Mesodermal cell (in vitro differentiated cells): ENCODE measurements around the gene SUCLG2.
"Not testable (repeated sequence)": the region's sequence is repeated elsewhere in the genome, so short reads cannot be mapped to it uniquely, and the experiment has no call there.

Experiments
- H3K27ac ChIP-seq: 2 replicates; pipeline ENCODE4 v1.7.0; 2013; ENCODE audit warnings: mild to moderate bottlenecking, low read depth, low read length, moderate library complexity; ENCODE audit not compliant: severe bottlenecking
- H3K36me3 ChIP-seq: 2 replicates; pipeline ENCODE4 v1.7.1; 2013; ENCODE audit warnings: mild to moderate bottlenecking, low read length, moderate library complexity; ENCODE audit not compliant: control insufficient read depth, insufficient read depth
- H3K4me1 ChIP-seq: one replicate; pipeline ENCODE4 v1.7.1; 2013; ENCODE audit warnings: mild to moderate bottlenecking, low read length; ENCODE audit not compliant: insufficient read depth, control insufficient read depth, poor library complexity, severe bottlenecking
- H3K4me3 ChIP-seq: 2 replicates; pipeline ENCODE4 v1.7.0; 2013; ENCODE audit warnings: low read length, control low read depth, mild to moderate bottlenecking; ENCODE audit not compliant: insufficient read depth, poor library complexity, severe bottlenecking; ENCODE audit errors: extremely low read depth
- H3K9me3 ChIP-seq: 2 replicates; pipeline ENCODE4 v1.7.1; 2013; ENCODE audit warnings: mild to moderate bottlenecking, low read length, moderate library complexity; ENCODE audit not compliant: control insufficient read depth
- WGBS, 2 experiments: methylation state at CpG; one replicate each; pipeline ENCODE4 v1.1.5; 2013; ENCODE audit warnings: missing lambda C conversion rate in 2 of 2; ENCODE audit not compliant: insufficient coverage in 2 of 2; 5-methylcytosine and 5-hydroxymethylcytosine counted together

SUCLG2 gene

DNA sequence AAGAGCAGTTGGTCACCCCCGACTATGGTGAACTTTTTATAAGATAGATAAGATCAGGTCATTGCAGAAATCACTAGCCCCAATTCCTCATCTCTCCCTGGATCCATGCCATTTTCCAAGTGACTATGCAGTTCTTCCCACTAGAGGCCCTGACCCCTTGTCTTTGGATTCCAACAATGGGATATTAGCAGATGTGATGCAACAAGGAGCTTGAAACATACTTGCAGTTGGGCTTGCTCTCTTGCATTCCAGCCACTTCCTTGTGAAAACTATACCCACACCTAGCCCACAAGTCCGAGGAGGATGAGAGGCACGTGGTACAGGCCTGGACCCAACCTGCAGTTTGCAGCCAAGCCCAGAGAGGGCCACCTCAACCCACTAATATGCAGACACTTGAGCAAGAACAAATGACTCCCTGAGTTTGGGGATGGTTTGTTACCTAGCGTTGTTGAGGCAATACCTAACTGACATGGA lies 60.6 kb downstream of the SUCLG2 start:
- no peaks in the 10 kb centered on the region for H3K9me3 ChIP-seq
- no peaks in the 10 kb centered on the region for H3K4me1 ChIP-seq
- no peaks in the 10 kb centered on the region for H3K36me3 ChIP-seq
- 0% methylated on average over 1 of the region's 4 CpGs; no CpG with 5 or more reads in 1 of the 2 experiments for WGBS, 2 experiments
- no peak overlapping the region for H3K4me3 ChIP-seq
- no peak overlapping the region for H3K27ac ChIP-seq

DNA sequence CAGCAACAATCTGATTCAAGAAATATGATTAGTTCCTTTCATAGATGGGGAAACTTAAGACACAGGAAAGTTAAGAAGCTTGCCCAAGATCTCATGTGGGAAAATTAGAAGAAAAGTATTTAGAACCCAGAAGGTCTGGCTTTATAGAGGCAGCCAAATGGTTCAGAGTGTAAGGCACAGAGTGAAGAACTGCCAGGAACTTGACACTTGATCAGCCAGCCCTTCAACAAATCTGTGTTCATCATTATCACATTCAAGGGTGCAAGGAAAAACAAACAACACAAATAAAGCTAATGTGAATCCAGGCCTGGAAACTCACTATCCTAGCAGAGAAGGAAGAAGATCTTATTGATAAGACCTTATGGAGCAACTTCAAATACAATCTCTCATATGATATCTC lies 62.4 kb downstream of the SUCLG2 start:
- H3K27ac ChIP-seq, result no peak overlapping the region
- H3K4me3 ChIP-seq, result no peak overlapping the region
- H3K36me3 ChIP-seq, result no peaks in the 10 kb centered on the region
- H3K9me3 ChIP-seq, result no peaks in the 10 kb centered on the region
- no peaks in the 10 kb centered on the region for H3K4me1 ChIP-seq

DNA sequence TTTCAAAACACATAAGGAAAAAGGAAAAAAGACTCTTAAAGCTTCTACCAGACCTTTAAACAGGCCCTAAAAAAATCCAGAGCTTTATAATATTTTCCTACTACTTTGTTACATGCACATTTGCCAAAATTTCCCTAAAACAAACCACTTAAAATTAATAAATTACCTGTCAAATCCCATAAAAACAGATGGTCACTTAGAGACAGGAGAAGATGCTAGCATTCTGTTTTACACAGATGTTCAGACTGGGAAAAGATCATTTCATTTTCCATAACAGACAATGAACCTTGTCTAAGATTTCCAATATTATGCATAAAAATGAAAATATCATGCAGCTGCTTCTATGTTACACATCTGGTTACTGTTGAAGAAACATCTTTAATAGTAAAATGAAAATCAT lies 66.6 kb downstream of the SUCLG2 start:
- no peak overlapping the region for H3K4me3 ChIP-seq
- no peak overlapping the region for H3K27ac ChIP-seq
- no peaks in the 10 kb centered on the region for H3K9me3 ChIP-seq
- no peaks in the 10 kb centered on the region for H3K36me3 ChIP-seq
- no peaks in the 10 kb centered on the region for H3K4me1 ChIP-seq

DNA sequence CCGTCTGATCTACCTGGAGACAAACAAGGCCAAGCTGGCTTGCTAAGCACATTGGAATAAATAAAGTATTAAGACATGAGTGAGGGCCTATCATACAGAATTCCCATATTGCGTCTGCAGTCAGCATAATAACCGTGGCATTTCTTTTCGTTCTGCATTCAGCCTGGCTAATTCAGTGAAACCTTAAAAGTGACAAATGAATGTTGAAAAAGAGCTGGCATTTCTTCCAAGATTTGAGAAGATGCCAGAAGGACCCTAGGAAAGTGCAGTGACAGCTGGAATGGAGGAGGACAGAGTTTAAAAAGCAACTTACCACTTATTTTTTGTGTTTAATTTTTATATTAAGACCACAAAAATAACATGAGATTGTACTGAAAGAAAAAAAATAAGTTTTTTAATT lies 67.1 kb downstream of the SUCLG2 start:
- Histone ChIP-seq H3K9me3 (no peaks in the 10 kb centered on the region), H3K4me3 (no peak overlapping the region), H3K4me1 (no peaks in the 10 kb centered on the region), H3K36me3 (no peaks in the 10 kb centered on the region), H3K27ac (no peak overlapping the region)
- 93 to 96% methylated on average over 3 of the region's 4 CpGs for WGBS, 2 experiments

DNA sequence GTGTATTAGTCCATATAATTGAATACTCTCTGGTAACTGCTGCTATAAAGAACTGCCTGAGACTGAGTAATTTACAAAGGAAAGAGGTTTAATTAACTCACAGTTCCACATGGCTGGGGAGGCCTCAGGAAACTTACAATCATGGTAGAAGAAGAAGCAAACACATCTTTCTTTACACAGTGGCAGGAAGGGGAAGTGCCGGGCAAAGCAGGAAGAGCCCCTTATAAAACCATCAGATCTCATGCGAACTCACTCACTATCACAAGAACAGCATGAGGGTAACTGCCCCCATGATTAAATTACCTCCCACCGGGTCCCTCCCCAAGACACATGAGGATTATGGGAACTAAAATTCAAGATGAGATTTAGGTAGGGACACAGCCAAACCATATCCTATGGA lies 69.8 kb downstream of the SUCLG2 start:
- H3K9me3 ChIP-seq, H3K4me3 ChIP-seq, H3K4me1 ChIP-seq, H3K36me3 ChIP-seq, H3K27ac ChIP-seq: not testable (repeated sequence)
- no CpG with 5 or more reads among the region's 3 CpGs for WGBS, 2 experiments

DNA sequence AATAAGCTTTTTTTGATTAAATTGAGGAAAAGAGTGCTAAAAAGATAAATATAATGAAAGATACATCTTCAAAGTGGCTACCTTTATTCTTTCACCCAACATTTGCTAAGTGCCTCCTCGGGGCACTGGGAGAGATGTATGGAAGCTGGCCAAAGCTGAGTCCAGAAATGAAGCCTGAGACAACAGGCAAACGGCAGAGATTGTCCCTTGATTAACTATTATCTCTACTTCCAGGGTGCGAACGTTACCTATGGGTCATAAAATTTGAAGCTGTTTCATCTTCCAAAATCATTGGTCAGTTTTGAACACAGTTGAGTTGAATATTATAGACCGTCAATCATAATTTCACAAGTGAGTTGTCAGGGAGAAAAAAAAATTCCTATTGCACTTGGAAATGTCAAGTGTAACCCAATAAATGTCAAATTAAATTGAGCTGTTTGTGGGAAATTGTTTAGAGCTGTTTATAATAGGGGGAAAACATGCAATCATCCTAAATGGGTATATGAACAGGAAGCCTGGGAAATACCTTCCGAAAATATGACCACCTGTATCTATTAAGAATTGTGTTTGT lies 73.9 kb downstream of the SUCLG2 start:
- Histone ChIP-seq H3K4me3 (no peak overlapping the region), H3K9me3 (no peaks in the 10 kb centered on the region), H3K27ac (no peak overlapping the region), H3K36me3 (no peaks in the 10 kb centered on the region), H3K4me1 (peaks cover 6% of the 10 kb centered on the region)
- 90% methylated on average over 3 of the region's 6 CpGs; no CpG with 5 or more reads in 1 of the 2 experiments for WGBS, 2 experiments

DNA sequence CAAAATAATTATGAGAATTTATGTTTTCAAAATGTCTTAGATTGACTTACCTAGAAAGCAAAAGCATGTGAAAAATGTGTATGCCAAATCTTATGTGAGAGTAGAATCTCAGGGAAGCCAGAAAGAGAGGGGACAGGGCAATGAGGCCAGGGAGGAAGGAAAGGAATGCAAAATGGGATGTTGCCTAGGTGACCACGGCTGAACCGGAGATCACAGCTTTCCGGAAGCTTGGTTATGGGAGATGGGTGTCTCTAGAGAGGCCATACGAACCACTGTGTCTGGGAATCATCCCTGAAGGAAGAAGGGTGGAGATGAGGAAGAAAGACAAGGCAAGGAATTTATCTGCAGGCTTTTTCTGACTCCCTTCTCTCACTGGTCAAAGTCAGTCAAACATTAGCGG lies 76.0 kb downstream of the SUCLG2 start:
- H3K4me1 ChIP-seq, result peaks cover 6% of the 10 kb centered on the region
- no peaks in the 10 kb centered on the region for H3K9me3 ChIP-seq
- H3K36me3 ChIP-seq, result no peaks in the 10 kb centered on the region
- WGBS, 2 experiments, result 73 to 76% methylated on average over 3 to 4 of the region's 5 CpGs
- H3K4me3 ChIP-seq, result no peak overlapping the region
- no peak overlapping the region for H3K27ac ChIP-seq

DNA sequence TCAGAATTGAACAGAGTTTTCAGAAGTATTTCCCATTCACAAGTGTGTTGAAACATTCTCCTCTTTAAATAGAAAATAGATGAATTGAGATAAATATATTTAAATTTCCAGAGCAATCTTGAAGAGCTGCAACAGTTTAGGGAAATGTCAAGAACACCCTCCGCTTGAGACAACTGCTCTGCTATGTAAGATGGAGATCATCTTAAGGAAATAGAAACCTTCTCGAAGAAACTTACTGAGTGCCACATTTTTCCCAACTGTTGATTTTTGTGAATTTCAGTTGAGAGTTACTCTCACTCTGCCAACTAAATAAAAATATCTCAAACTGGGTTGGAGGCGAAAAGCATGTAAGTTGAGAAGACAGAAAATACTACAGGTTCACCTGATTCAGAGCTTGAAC lies 78.0 kb downstream of the SUCLG2 start:
- Histone ChIP-seq H3K9me3 (no peaks in the 10 kb centered on the region), H3K4me3 (no peak overlapping the region), H3K4me1 (peaks cover 6% of the 10 kb centered on the region), H3K27ac (no peak overlapping the region), H3K36me3 (no peaks in the 10 kb centered on the region)
- 100% methylated on average over 1 of the region's 3 CpGs for WGBS, 2 experiments

DNA sequence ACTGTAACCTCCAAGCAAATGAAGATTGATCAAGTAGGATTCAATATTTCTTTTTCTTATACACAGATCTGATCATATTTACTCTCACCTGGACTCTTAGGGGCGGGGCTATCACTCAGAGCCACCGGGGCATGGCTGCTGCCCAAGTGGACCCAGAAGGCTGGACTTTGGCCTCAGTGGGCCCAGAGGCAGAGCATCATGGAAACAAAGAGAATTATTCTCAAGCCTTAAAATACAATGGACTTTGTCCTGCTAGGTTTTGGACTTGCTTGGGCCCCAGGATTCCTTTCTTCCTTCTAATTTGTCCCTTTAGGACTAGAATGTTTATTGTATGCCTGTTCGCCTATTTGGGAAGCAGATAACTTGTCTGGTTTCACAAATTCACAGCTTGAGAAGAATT lies 85.1 kb downstream of the SUCLG2 start:
- no peak overlapping the region for H3K27ac ChIP-seq
- 89 to 92% methylated on average over 2 of the region's 3 CpGs for WGBS, 2 experiments
- no peak overlapping the region for H3K4me3 ChIP-seq
- H3K4me1 ChIP-seq, result no peaks in the 10 kb centered on the region
- H3K9me3 ChIP-seq, result no peaks in the 10 kb centered on the region
- H3K36me3 ChIP-seq, result no peaks in the 10 kb centered on the region

DNA sequence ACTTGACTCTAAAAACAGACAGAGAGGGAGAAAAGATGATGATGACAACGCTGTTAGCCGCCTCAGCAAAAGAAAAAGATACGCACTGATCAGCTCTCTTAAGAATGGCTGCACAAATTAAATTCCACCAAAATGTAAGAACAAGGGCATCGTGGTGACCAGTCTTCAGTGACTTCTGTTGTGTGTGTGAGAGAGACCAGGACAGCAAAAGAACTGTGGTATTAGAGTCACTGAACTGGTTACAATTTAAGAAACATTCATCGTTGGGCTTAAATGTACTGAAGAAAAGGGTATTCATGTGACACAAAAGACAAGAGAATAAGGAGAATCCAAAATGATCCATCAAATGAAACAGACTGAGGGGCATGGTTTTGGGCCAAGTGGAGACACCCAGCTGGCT lies 86.5 kb downstream of the SUCLG2 start:
- H3K9me3 ChIP-seq, result no peaks in the 10 kb centered on the region
- H3K36me3 ChIP-seq, result no peaks in the 10 kb centered on the region
- no peak overlapping the region for H3K4me3 ChIP-seq
- H3K4me1 ChIP-seq, result no peaks in the 10 kb centered on the region
- WGBS, 2 experiments, result 90 to 100% methylated on average over 2 of the region's 5 CpGs
- H3K27ac ChIP-seq, result no peak overlapping the region

DNA sequence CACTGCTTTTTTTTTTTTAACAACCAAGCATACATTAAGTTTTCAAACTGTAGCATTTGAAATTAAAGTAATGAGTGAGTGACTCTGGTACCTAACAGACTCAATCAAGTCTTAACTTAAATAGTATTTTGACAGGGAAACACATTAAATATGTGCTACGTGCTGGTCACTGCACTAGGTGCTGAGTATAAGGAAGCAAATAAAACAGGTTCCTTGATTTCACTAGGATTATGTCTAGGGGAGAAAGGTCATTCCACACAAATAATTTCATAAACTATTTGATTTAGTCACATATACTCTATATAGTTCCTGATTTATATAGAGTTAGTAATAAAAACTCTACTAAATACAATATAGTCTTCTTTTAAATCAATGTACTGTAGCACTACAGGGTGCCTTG lies 89.4 kb downstream of the SUCLG2 start:
- WGBS, 2 experiments, result no CpG with 5 or more reads among the region's 1 CpG
- no peaks in the 10 kb centered on the region for H3K9me3 ChIP-seq

More for the DNA sequence above, 89.4 kb downstream of the SUCLG2 start:
- H3K27ac ChIP-seq, result no peak overlapping the region
- no peaks in the 10 kb centered on the region for H3K36me3 ChIP-seq
- H3K4me1 ChIP-seq, result no peaks in the 10 kb centered on the region
- no peak overlapping the region for H3K4me3 ChIP-seq
